T follicular helper cell (primary cell): ENCODE measurements around the gene IFI16.
"Not testable (repeated sequence)": the region's sequence is repeated elsewhere in the genome, so short reads cannot be mapped to it uniquely, and the experiment has no call there.

Experiments used
- DNase-seq: peaks from one replicate; pipeline ENCODE4 v3.0.0-alpha.2; 2020; ENCODE audit warnings: low read depth

Gene IFI16

GRCh38 chr1:159098596-159098995, 88.9 kb downstream of the IFI16 start:
- DNase-seq, result no peak

GRCh38 chr1:159100589-159100988, 90.9 kb downstream of the IFI16 start:
- no peak for DNase-seq

DNA sequence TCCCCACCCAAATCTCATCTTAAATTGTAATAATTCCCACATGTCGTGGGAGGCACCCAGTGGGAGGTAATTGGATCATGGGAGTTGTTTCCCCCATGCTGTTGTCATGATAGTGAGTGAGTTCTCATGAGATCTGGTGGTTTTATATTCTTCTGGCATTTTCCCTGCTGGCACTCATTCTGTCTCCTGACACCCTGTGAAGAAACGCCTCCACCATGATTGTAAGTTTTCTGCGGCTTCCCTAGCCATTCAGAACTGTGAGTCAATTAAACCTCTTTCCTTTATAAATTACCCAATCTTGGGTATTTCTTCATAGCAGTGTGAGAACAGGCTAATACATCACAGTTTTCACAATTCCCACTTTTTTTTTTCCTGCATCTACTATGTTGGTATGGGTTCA, 93.3 kb downstream of the IFI16 start:
- not testable (repeated sequence) for DNase-seq
